Measurements from ENCODE around the gene BMP8B. TPM values are rescaled to one million over a fixed set of nuclear protein-coding genes. Genes with fewer than 3 reads are reported as not detected.

BMP8B gene
- total RNA-seq, 1 donor from 2014 or later: 40.2 TPM

- intact Hi-C loops (cut with DNase I): no loop called here
- DNase-seq (ENCODE audit: low spot score) (no peak), ATAC-seq (no peak)
These were observed 43.5 kb downstream of the BMP8B start for GRCh38 chr1:39745016-39745670.

GRCh38 chr1:39738622-39739366 is 49.9 kb downstream of the BMP8B start, which contains the start of gene PPIE:
PPIE (plus strand) TSS chr1:39738882; CDS start chr1:39738901, 19 bp downstream.
- ATAC-seq (peak; percentile 99), DNase-seq (ENCODE audit: low spot score) (peak; percentile 97)
- intact Hi-C loops (cut with DNase I): no loop called here

- intact Hi-C loops (cut with DNase I): no loop called here
- ATAC-seq (no peak), DNase-seq (ENCODE audit: low spot score) (no peak)
These were observed 51.0 kb downstream of the BMP8B start for GRCh38 chr1:39737546-39738169.

- no peak for DNase-seq (ENCODE audit: low spot score)
- no peak for ATAC-seq
- intact Hi-C loops (cut with DNase I): no loop called here
These were observed 52.9 kb downstream of the BMP8B start for GRCh38 chr1:39735731-39736130.

GRCh38 chr1:39733161-39733560 is 55.5 kb downstream of the BMP8B start:
- no peak for DNase-seq (ENCODE audit: low spot score)
- no peak for ATAC-seq
- intact Hi-C loops (cut with DNase I): no loop called here

- intact Hi-C loops (cut with DNase I): no loop called here
- ATAC-seq (no peak), DNase-seq (ENCODE audit: low spot score) (no peak)
These were observed 55.9 kb downstream of the BMP8B start for GRCh38 chr1:39732730-39733129.

GRCh38 chr1:39729842-39730241 is 58.8 kb downstream of the BMP8B start:
- no peak for ATAC-seq
- intact Hi-C loops (cut with DNase I): loop anchor here (10.0 kb wide), 1 partner anchor 125 kb away; no protein-coding TSS in a partner anchor

GRCh38 chr1:39729030-39729429 is 59.6 kb downstream of the BMP8B start:
- DNase-seq (ENCODE audit: low spot score): no peak
- intact Hi-C loops (cut with DNase I): loop anchor here (10.0 kb wide), 1 partner anchor 124 kb away; no protein-coding TSS in a partner anchor
- ATAC-seq: no peak

More at GRCh38 chr1:39729842-39730241, 58.8 kb downstream of the BMP8B start:
- DNase-seq (ENCODE audit: low spot score): no peak

- intact Hi-C loops (cut with DNase I): loop anchor here (10.0 kb wide), 1 partner anchor 123 kb away; no protein-coding TSS in a partner anchor
- DNase-seq (ENCODE audit: low spot score) (no peak), ATAC-seq (no peak)
These were observed 60.7 kb downstream of the BMP8B start for GRCh38 chr1:39727932-39728317.

GRCh38 chr1:39727221-39727931 is 61.3 kb downstream of the BMP8B start:
- intact Hi-C loops (cut with DNase I): loop anchor here (10.0 kb wide), 1 partner anchor 123 kb away; no protein-coding TSS in a partner anchor
- ATAC-seq: no peak
- no peak for DNase-seq (ENCODE audit: low spot score)

GRCh38 chr1:39726600-39726999 is 62.1 kb downstream of the BMP8B start:
- intact Hi-C loops (cut with DNase I): loop anchor here (10.0 kb wide), 1 partner anchor 122 kb away; no protein-coding TSS in a partner anchor
- no peak for ATAC-seq

GRCh38 chr1:39722495-39722894 is 66.2 kb downstream of the BMP8B start:
- no peak for ATAC-seq
- intact Hi-C loops (cut with DNase I): loop anchor here (10.0 kb wide), 1 partner anchor 118 kb away; no protein-coding TSS in a partner anchor

More at GRCh38 chr1:39726600-39726999, 62.1 kb downstream of the BMP8B start:
- DNase-seq (ENCODE audit: low spot score): no peak

GRCh38 chr1:39721664-39722063 is 67.0 kb downstream of the BMP8B start:
- ATAC-seq: no peak
- intact Hi-C loops (cut with DNase I): loop anchor here (10.0 kb wide), 1 partner anchor 117 kb away; no protein-coding TSS in a partner anchor
- no peak for DNase-seq (ENCODE audit: low spot score)

More at GRCh38 chr1:39722495-39722894, 66.2 kb downstream of the BMP8B start:
- DNase-seq (ENCODE audit: low spot score): no peak

GRCh38 chr1:39720094-39720999 is 68.3 kb downstream of the BMP8B start:
- intact Hi-C loops (cut with DNase I): loop anchor here (10.0 kb wide), 1 partner anchor 116 kb away; no protein-coding TSS in a partner anchor
- no peak for ATAC-seq
- DNase-seq (ENCODE audit: low spot score): no peak

- no peak for DNase-seq (ENCODE audit: low spot score)
- no peak for ATAC-seq
- intact Hi-C loops (cut with DNase I): no loop called here
These were observed 70.9 kb downstream of the BMP8B start for GRCh38 chr1:39717809-39718208.

- DNase-seq (ENCODE audit: low spot score) (no peak), ATAC-seq (no peak)
- intact Hi-C loops (cut with DNase I): no loop called here
These were observed 75.1 kb downstream of the BMP8B start for GRCh38 chr1:39713557-39713956.

- ATAC-seq: no peak
- intact Hi-C loops (cut with DNase I): no loop called here
- DNase-seq (ENCODE audit: low spot score): no peak
These were observed 76.7 kb downstream of the BMP8B start for GRCh38 chr1:39711966-39712340.

Measured in sciatic nerve (tissue), 2 donors.